NT2/D1 (cell line): ENCODE data around the gene HNRNPR.

Experiments
- SUZ12 ChIP-seq: IDR thresholded peaks from 2 replicates; pipeline ENCODE4 v1.6.1; 2011; ENCODE audit not compliant: insufficient read length, insufficient read depth; ENCODE audit errors: extremely low read depth
- YY1 ChIP-seq: IDR thresholded peaks from 2 replicates; pipeline ENCODE4 v1.6.1; 2011; ENCODE audit not compliant: insufficient read length, insufficient read depth
- ZNF274 ChIP-seq: IDR thresholded peaks from 2 replicates; pipeline ENCODE4 v1.6.1; 2011; ENCODE audit warnings: mild to moderate bottlenecking, low read depth, low read length

DNA sequence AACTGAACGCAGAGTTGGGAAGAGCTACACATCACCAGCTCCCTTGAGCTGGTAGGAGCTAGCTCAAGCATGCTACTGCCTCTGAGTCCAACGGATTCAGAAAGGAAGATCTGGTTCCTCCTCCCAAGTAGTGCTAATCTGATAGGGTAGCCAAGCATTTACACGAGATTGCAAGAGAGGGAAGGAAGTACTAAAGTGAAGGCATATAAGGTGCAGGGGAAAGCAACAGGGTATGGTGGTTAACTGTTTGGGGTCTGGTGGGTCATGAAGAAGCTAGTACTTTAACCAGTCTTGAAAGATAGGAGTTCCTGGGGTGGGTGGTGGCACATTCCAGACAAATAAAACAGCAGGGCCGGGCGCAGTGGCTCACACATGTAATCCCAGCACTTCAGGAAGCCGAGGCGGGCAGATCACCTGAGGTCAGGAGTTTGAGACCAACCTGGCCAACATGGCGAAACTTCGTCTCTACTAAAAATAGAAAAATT lies 45.8 kb upstream of the HNRNPR start:
- TF ChIP-seq ZNF274 (no peak), YY1 (no peak), SUZ12 (no peak)
